Measurements from ENCODE around the gene CTNND2.

CTNND2 gene

DNA sequence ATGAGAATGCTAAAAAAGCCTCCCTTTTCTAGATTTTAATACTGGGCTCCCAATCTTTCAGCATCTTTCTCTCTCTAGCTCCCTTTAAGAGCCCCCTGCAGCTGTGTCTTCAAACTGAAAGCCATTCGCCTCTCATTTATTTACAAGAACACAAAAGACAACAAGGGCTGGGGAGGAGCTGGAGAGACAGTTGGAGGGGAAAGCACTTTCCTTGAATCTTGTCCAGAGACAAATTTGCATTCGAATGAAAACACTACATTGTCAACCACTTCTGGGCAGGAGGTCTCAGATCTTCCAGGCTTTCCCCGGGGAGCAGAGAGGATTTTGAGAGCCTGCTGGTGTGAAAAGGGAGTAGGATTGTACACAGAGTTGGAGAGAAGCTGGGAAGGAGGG lies 518.3 kb downstream of the CTNND2 start:
- Histone ChIP-seq H3K9me3 (ENCODE audit: control insufficient read depth, insufficient read depth, low read length) (no peaks in the 10 kb centered on the region), H4K20me1 (ENCODE audit: control insufficient read depth, insufficient read depth, low read depth, low read length) (no peaks in the 10 kb centered on the region), H3K4me2 (ENCODE audit: low read length) (no peak overlapping the region), H3K9me2 (replicated peaks; ENCODE audit: control insufficient read depth, low read length) (no peaks in the 10 kb centered on the region), H3K79me2 (ENCODE audit: control insufficient read depth, low read length) (no peaks in the 10 kb centered on the region), H3K27ac (ENCODE audit: low read depth, low read length) (no peak overlapping the region), H3K36me3 (ENCODE audit: control insufficient read depth, low read length) (no peaks in the 10 kb centered on the region), H3K4me1 (ENCODE audit: control insufficient read depth, low read length) (no peaks in the 10 kb centered on the region), H3K27me3 (ENCODE audit: control insufficient read depth, low read length) (no peaks in the 10 kb centered on the region), H3K4me3 (ENCODE audit: low read length) (no peak overlapping the region), H3F3A (ENCODE audit: control insufficient read depth, insufficient read depth) (no peaks in the 10 kb centered on the region)
- TF ChIP-seq EZH2phosphoT487 (IDR thresholded peaks at IDR 0.05; ENCODE audit: borderline replicate concordance, low read length), result no peak
- TF ChIP-seq, protein P1, sequence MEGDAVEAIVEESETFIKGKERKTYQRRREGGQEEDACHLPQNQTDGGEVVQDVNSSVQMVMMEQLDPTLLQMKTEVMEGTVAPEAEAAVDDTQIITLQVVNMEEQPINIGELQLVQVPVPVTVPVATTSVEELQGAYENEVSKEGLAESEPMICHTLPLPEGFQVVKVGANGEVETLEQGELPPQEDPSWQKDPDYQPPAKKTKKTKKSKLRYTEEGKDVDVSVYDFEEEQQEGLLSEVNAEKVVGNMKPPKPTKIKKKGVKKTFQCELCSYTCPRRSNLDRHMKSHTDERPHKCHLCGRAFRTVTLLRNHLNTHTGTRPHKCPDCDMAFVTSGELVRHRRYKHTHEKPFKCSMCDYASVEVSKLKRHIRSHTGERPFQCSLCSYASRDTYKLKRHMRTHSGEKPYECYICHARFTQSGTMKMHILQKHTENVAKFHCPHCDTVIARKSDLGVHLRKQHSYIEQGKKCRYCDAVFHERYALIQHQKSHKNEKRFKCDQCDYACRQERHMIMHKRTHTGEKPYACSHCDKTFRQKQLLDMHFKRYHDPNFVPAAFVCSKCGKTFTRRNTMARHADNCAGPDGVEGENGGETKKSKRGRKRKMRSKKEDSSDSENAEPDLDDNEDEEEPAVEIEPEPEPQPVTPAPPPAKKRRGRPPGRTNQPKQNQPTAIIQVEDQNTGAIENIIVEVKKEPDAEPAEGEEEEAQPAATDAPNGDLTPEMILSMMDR (IDR thresholded peaks at IDR 0.05; ENCODE audit: low read depth, low read length, poor library complexity, severe bottlenecking), result no peak

- no peak overlapping the region for H3K4me3 ChIP-seq (ENCODE audit: low read length)
- no peaks in the 10 kb centered on the region for H4K20me1 ChIP-seq (ENCODE audit: control insufficient read depth, insufficient read depth, low read depth, low read length)
- no peaks in the 10 kb centered on the region for H3K36me3 ChIP-seq (ENCODE audit: control insufficient read depth, low read length)
- H3K9me2 ChIP-seq (replicated peaks; ENCODE audit: control insufficient read depth, low read length), result no peaks in the 10 kb centered on the region
- H3K79me2 ChIP-seq (ENCODE audit: control insufficient read depth, low read length), result no peaks in the 10 kb centered on the region
- H3K9me3 ChIP-seq (ENCODE audit: control insufficient read depth, insufficient read depth, low read length), result no peaks in the 10 kb centered on the region
- no peaks in the 10 kb centered on the region for H3K4me1 ChIP-seq (ENCODE audit: control insufficient read depth, low read length)
- H3K27me3 ChIP-seq (ENCODE audit: control insufficient read depth, low read length), result no peaks in the 10 kb centered on the region
- H3K27ac ChIP-seq (ENCODE audit: low read depth, low read length), result no peak overlapping the region
- no peaks in the 10 kb centered on the region for H3F3A ChIP-seq (ENCODE audit: control insufficient read depth, insufficient read depth)
- no peak overlapping the region for H3K4me2 ChIP-seq (ENCODE audit: low read length)
- TF ChIP-seq, protein P1 (IDR thresholded peaks at IDR 0.05; ENCODE audit: low read depth, low read length, poor library complexity, severe bottlenecking), result no peak
- TF ChIP-seq EZH2phosphoT487 (IDR thresholded peaks at IDR 0.05; ENCODE audit: borderline replicate concordance, low read length), result no peak
Measured at GRCh38 chr5:11385251-11385900, 518.9 kb downstream of the CTNND2 start.

DNA sequence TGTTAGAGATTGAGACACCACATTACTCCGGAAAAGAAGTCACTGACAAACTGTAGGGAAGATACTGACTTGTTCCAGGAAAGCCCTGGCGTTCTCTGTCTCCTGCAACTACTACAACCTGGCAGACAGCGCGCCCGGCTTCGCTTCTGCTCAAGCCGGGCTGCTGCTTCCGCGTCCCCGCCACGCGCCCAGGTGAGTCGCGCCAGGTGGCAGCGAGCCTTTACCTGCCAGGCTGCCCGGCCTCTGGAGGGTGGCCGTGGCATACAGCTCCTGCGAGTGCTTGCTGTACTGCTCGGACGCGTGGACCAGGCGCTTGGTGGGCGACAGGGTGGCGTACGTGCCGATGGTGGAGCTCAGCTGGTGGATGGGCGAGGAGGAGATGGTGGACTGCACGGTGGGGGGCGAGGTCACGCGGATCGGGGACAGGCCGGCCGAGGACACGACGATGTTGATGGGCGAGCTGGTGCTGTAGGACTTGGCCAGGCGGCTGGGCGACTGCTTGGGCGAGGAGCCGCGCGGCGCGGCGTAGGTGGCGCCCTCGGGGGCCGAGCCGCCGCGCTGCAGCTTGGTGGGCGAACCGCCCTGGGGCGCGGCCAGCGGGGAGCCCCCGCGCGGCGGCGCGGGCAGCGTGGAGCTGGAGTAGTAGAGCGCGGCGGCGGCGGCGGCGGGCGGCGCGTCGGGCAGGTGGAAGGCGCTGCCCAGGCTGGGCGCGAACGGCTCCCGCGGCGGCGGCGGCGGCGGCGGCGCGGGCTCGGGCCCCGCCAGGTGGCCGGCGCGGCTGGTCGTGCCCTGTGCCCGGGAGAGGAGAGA lies 519.6 kb downstream of the CTNND2 start:
- H3K4me3 ChIP-seq (ENCODE audit: low read length), result no peak overlapping the region

More for the DNA sequence above, 519.6 kb downstream of the CTNND2 start:
- Histone ChIP-seq H4K20me1 (ENCODE audit: control insufficient read depth, insufficient read depth, low read depth, low read length) (no peaks in the 10 kb centered on the region), H3K36me3 (ENCODE audit: control insufficient read depth, low read length) (no peaks in the 10 kb centered on the region), H3K27ac (ENCODE audit: low read depth, low read length) (no peak overlapping the region), H3K9me2 (replicated peaks; ENCODE audit: control insufficient read depth, low read length) (no peaks in the 10 kb centered on the region), H3K79me2 (ENCODE audit: control insufficient read depth, low read length) (no peaks in the 10 kb centered on the region), H3K4me2 (ENCODE audit: low read length) (no peak overlapping the region), H3K9me3 (ENCODE audit: control insufficient read depth, insufficient read depth, low read length) (no peaks in the 10 kb centered on the region), H3F3A (ENCODE audit: control insufficient read depth, insufficient read depth) (no peaks in the 10 kb centered on the region), H3K4me1 (ENCODE audit: control insufficient read depth, low read length) (no peaks in the 10 kb centered on the region), H3K27me3 (ENCODE audit: control insufficient read depth, low read length) (no peaks in the 10 kb centered on the region)
- TF ChIP-seq, protein P1 (IDR thresholded peaks at IDR 0.05; ENCODE audit: low read depth, low read length, poor library complexity, severe bottlenecking), result no peak
- no peak for TF ChIP-seq EZH2phosphoT487 (IDR thresholded peaks at IDR 0.05; ENCODE audit: borderline replicate concordance, low read length)

Measured in DOHH2 (cell line).